ENCODE data around the gene SH2B2. TPM values are rescaled to one million over a fixed set of nuclear protein-coding genes. Genes with fewer than 3 reads are reported as not detected.

Gene SH2B2
- total RNA-seq, 1 donor from 2014 or later = 1.3 TPM

DNA sequence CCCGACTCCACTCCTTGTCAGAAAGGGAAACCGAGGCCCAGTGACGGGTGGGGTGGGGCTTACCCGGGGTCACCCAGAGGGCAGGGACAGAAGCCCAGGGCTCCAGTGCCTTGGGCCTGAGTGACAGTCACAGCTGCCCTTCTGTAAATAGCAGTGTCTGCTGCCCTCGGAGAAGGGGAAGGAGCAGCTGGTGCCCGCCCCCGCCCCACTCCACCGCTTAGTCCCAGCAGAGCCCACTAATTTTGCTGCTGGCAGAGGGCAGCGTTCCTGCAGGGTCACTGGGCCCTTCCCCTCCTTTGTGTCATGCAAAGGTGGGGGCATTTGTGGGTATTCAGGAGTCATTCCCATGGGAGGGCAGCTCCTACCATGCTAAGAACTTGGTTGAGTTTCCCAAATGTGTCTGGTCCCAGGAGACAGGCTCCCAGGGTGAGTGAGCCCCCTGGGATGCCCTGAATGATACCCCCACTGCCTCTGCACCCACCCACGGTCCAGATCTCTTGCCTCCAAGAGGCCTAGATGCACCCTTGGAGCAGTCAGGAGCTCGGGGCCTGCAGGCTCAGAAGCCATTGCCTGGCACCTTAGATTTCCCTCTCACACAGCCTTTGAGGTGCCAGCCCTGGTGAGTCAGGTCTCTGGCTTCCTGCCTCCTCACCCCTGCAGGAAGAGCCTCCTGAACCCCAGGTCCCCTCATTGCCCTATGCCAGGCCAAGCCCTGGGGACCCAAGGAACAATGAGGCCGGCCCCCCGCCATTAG lies 17.2 kb downstream of the SH2B2 start:
- intact Hi-C loops (cut with micrococcal nuclease) = no loop called here

DNA sequence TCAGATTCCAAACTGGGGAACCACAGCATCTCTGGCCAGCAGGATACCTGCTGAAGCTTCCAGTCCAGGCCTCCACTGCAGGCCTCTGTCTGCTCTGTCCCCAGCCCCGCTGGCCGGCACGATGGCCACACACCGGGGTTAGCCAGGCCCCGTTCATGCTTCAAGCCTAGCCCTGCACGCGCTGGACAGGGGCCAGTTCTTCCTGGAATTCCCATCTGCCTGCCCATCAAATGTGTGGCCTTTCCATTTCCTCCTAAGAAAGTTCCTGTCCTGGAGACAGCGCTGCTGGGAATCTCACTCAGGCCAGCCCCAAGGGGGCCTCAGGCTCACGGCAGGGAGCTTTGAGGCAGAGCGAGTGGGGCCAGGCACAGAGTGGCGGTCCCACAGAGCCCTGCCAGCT lies 18.0 kb downstream of the SH2B2 start:
- intact Hi-C loops (cut with micrococcal nuclease) = no loop called here

DNA sequence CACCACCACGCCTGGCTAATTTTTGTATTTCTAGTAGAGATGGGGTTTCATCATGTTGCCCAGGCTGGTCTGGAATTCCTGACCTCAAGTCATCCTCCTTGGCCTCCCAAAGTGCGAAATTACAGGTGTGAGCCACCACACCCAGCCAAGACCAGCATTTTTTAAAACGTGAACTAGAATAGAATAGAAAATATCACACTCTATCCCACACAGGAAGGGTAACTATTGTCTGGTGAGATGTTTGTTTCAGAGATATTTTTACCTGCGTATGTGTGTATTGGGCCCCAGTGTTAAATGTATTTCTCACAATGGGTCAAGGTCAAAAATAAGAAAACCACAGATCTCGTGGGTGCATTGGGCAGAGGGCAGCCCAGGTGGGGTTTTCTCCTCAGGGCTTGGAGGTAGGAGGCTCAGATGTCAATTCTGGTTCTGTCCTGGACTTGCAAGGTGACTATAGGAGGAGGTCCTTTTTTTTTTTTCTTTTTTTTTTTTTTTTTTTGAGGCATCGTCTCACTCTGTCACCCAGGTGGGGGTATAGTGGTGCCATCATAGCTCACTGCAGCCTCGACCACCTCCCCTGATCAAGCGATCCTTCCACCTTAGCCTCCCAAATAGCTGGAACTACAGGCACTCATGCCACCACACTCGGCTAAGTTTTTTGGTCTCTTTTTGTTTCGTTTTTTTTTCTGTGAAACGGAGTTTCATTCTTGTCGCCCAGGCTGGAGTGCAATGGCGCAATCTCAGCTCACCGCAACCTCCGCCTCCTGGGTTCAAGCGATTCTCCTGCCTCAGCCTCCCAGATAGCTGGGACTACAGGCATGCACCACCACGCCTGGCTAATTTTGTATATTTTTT lies 19.0 kb downstream of the SH2B2 start:
- intact Hi-C loops (cut with micrococcal nuclease) = loop anchor here (2.0 kb wide), 1 partner anchor 19 kb away; the partner anchor contains the start of gene SH2B2

DNA sequence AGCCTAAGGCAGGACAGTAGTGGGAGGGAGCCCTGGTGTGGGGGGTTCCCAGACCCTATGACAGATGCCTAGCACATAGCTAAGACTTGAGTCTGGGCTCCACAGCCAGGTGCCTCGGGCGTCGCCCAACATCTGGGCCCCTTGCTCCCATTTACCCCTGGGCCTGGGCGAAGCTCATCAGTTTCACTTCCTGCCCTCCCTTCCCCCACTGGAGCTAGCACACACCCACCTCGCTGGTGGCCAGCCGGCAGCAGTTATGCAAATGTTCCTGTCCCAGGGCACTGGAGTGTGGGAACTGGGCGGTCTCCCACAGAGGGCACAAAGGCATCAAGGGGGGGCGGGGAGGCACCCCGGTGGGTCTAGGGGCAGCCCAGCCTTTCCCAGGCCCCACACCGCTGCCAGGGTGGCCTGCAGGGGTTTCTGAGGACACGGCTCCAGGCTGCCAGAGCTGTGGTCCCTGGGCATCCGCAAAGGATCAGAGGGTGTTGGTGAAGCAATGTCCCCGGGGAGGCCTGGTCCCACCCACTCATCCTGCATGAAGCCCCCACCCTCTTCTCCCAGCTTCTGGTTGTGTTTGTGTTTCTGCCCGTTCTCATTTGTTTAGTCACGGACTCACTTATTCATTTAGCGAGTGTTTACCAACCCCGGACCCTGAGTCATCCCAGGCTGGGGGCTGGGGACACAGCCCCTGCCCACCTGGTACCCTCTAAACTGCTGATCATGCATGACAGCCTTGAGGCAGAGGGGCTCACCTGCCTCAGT lies 20.4 kb downstream of the SH2B2 start:
- intact Hi-C loops (cut with micrococcal nuclease) = loop anchor here (2.0 kb wide), 1 partner anchor 20 kb away; the partner anchor contains the start of gene SH2B2

DNA sequence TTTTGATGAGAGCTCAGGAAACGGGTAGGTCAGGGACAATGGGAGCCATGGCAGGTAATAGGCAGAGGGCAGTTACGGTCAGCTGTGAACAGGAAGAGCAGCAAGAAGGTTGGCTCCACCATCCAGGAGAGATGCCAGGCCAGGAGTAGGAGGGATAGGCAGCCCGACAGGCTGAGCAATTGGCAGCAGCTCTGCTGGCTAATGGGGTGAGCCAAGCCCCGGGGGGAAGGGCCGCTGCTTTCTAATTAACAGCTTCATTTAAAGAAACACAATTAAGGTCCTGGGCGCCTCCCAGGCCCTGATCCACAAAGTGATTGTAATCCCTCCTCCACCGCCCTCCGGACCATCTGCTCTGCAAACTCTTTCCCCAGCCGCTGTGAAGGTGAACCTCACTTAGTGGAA lies 23.7 kb downstream of the SH2B2 start:
- intact Hi-C loops (cut with micrococcal nuclease) = no loop called here

DNA sequence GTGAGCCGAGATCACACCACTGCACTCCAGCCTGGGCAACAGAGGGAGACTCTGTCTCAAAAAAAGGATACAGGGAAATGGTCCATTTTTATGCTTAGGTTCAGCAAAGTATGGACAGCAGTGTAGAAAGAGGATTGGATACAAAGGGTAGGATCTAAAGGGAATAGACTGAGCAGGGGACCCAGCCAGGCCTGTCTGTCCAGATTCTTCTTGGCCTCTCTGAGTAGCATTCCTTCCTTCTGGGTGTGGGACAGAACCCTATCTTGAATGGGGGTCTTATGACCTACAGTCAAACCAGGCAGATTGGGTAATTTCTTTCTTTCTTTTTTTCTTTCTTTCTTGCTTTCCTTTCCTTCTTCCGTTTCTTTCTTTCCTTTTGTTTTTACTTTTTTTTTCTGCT lies 25.6 kb downstream of the SH2B2 start:
- intact Hi-C loops (cut with micrococcal nuclease) = no loop called here

DNA sequence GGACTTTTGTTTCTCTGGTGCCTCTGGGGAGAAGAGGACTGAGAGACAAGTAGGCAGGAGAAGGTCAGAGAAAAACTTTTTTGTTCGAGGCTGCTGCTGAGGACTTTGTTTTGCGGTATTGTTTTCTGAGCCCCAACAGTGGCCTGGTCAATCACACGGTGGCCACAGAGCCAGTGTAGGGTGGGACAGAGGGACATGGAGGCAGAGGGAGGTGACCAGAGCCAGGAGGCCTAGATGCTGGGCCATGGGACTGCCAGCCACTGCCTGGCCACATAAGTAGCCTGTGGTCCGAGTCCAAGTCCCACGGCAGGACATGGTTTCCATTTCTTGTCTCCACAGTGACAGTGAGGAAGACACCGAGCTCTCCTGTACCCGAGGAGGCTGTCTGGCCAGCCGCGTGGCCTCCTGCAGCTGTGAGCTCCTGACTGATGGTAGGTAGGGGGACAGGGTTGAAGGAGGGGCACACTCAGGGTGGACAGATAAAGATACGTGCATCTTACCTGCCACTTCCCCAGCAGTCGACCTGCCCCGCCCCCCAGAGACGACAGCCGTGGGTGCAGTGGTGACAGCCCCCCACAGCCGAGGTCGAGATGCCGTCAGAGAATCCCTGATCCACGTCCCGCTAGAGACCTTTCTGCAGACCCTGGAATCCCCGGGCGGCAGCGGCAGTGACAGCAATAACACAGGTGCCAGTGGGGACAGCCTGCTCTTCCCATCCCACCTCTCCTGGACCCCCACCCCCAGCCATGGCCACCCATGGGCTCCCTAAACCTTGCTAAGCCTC lies 27.5 kb downstream of the SH2B2 start:
- intact Hi-C loops (cut with micrococcal nuclease) = no loop called here

DNA sequence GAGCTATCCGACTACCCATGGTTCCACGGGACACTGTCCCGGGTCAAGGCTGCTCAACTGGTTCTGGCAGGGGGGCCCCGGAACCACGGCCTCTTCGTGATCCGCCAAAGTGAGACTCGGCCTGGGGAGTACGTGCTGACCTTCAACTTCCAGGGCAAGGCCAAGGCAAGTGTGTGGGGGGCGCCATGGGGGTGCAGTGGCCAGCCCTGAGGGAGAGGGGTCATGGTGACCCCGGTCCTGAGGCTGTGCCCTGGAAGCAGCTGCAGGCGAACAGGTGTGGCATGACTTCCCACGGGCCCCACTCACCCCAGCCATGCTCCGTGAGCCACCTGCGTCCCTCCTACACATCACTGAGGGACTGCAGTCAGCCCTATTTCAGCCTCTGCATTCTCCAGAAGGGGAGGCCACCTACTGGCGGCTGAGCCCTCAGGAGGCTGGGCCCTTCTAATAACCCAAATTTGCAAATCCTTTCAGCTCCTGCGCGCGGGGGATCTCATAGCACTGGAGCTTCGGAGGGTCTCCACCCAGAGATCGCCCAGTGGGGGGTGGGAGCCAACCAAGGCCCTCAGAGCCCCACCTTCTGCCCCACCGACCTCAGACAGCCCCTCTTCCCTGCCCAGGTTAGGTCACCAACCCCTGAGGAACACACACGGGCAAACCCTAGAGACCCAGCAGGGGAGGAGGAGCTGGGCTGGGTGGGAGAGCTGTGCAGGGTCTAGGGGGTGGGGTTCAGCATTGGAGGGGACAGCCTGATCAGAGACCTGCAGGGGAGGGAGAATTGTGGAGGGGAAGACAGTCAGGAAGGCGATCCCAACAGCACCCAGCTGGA lies 30.8 kb downstream of the SH2B2 start:
- intact Hi-C loops (cut with micrococcal nuclease) = no loop called here

DNA sequence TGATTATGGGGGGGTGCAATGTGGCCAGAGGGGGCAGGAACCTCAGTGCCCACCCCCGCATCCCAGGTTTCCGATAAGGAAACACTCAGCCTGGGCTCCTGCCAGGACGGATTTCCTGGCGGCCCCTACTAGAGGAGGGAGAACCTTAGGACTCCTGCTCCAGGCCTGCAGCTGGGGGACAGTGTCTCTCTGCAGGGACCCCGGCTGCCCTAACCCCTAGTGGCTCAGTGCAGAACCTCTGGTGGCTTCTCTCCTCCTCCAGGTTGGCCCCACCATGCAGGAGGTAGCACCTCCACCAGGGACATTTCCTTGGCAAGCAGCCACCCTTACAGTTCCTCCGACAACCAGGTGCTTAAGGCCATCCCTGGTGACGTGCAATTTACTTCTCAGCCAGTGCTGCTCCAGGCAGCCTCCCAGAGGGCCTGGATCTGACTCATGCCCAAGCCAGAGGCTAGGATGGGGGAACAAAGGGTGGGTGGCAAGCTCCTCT lies 31.9 kb downstream of the SH2B2 start:
- intact Hi-C loops (cut with micrococcal nuclease) = no loop called here

DNA sequence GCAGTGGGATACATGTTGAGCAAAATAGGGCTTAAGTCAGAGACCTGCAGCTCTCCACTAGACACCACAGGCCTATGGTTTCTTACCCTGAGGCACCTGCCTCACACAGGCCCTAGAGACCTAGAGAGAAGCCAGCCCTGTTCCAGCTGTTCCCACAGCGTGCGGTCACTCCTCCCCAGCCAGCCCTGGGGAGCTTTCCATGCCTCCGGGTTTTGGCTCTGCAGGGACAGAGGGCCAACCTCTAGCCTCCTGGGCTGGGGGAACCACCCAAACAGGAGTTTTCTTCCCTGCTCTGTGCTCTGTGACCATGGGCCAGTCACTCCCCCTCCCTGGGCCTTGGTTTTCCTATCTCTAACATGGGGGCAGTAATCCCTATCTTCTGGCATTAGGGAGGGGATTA lies 33.0 kb downstream of the SH2B2 start:
- intact Hi-C loops (cut with micrococcal nuclease) = no loop called here

DNA sequence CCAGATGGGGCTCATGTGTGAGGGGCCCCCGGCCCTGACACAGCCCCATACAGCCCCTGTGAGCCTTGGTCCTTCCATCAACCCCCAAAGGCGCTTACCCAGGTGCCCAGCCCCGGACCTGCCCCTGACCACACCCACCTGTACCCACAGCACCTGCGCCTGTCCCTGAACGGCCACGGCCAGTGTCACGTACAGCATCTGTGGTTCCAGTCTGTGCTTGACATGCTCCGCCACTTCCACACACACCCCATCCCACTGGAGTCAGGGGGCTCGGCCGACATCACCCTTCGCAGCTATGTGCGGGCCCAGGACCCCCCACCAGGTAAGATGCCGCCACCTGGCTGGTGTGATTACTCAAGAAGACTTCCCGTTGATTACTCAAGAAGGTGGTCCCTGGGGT lies 33.5 kb downstream of the SH2B2 start:
- intact Hi-C loops (cut with micrococcal nuclease) = no loop called here

DNA sequence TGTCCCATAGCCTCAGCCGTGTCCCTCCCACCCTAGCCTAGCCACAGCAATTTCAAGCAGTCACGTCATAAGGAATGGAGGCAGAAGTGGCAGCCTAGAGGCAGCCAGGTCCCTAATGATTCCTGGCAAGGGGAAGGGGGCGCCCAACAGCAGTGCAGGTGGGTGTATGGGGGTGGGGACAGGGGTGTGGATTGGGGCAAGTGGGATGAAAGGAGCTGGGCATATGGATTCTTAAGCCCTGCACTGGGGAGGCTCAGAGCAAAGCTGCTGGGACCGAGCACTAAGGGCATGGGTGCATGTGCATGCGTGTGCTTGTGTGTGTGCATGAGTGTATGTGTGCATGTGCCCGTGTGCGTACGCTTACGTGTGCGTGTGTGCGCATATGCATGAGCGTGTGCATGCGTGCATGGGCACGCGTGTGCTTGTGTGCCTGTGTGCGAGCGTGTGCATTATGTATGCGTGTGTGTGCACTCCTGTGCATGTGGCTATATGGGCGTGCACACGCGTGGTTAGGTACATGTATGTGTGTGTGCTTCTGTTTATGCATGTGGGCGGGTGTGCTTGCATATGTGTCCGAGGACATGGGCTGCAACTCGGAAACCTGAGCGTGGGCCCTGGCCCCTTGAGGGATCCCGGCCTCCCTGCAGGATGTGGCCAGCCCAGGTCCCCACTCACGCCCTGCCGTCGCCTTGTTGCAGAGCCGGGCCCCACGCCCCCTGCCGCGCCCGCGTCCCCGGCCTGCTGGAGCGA lies 34.1 kb downstream of the SH2B2 start:
- intact Hi-C loops (cut with micrococcal nuclease) = no loop called here

DNA sequence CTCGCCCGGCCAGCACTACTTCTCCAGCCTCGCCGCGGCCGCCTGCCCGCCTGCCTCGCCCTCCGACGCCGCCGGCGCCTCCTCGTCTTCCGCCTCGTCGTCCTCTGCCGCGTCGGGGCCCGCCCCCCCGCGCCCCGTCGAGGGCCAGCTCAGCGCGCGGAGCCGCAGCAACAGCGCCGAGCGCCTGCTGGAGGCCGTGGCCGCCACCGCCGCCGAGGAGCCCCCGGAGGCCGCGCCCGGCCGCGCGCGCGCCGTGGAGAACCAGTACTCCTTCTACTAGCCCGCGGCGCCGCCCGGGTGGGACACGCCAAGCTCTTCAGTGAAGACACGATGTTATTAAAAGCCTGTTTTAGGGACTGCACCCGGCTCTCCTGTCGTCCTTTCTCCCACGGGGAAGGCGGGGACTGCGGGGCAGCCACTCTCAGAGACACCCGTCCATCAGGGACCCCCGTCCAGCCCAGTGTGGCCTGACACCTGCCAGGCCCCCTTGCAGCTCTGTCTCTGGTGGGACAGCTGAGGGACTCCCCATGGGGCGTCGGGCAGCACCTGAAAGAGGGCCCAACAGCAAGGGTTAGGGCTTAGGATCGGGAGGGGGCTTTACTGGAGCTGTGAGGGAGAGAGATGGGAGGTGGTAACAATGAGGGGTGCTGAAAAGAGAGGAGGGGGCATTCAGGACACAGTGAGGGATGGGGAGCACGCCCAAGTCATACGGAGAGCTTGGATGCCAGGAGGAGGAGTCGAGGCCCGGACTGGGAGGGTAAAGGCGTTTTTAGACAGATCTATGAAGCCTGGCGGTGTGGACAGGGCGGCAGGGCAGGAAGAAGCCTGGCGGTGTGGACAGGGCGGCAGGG lies 34.9 kb downstream of the SH2B2 start:
- intact Hi-C loops (cut with micrococcal nuclease) = no loop called here

DNA sequence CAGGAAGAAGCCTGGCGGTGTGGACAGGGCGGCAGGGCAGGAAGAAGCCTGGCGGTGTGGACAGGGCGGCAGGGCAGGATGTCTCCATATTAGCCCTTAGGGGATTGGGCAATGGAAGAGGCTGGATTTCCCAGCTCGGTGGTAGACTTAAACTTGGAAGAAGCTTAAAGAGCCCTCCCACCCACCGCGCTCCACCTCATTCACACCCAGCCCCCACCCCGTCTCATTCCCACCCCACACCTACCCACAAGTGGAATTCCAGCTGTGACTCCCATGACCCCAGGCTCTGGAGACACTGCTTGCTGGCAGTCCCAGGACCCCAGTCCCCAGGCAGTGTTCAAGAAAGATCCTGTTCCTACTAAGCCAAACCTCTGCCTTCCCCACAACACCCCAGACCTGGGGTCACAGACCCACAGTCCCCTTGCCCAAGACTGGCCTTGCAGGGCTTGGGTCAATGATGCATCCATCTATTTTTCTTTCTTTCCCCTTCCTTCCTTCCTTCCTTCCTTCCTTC lies 35.6 kb downstream of the SH2B2 start:
- intact Hi-C loops (cut with micrococcal nuclease) = no loop called here

DNA sequence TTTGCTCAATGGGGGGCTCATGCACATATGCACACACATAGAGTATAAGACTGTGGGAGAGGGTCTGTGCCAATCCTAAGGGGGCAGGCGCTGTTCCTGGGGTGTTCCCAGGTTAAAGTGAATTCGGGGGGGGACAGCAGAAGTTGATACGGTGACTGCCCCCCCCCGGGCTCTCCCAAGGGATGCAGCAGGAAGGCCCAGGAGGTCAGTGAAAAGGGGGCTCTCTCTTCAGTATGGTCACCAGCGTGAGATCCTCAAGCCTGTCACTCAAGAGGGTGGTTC lies 37.2 kb downstream of the SH2B2 start:
- intact Hi-C loops (cut with micrococcal nuclease) = no loop called here

DNA sequence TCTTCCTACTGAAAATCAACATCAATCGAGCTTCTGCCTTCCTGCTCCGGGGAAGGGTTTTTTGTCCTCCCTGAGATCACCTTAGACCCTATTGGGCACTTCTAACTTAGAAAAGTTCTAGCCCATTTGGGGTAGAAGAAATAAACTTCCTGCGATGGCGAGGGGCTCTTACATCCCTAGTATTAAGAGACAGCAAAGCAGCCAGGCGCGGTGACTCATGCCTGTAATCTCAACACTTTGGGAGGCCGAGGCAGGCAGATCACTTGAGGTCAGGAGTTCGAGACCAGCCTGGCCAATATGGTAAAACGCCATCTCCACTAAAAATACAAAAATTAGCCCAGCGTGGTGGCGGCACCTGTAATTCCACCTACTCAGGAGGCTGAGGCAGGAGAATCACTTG lies 38.4 kb downstream of the SH2B2 start:
- intact Hi-C loops (cut with micrococcal nuclease) = loop anchor here (5.0 kb wide), 1 partner anchor 67 kb away; no protein-coding TSS in a partner anchor

DNA sequence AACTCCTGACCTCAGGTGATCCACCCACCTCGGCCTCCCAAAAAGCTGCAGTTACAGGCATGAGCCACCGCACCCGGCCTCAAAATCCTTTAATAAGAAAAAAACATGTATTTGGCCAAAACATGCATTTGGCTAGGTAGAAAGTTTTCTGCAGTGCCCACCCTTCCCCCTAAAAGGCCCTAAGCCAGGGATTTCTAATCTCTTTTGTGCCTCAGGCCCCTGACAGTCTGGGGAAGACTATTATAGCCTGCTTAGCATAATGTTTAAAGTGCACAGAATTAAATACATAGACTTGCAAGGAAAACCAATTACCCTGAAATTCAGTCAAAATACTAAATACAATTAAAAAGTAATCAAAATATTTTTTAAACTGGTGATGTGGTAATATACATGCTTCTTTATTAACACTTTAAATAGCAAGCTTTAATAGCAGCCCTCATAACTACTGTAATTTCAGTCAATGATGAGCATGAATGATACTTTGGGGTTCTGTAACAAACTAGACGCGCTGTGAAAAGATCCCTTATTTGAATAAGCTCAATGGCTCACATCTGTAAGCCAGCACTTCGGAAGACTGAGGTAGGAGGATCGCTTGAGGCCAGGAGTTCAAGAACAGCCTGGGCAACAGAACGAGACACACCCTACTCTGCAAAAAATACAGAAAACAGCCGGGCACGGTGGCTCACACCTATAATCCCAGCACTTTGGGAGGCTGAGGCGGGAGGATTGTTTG lies 39.7 kb downstream of the SH2B2 start:
- intact Hi-C loops (cut with micrococcal nuclease) = loop anchor here (5.0 kb wide), 1 partner anchor 66 kb away; no protein-coding TSS in a partner anchor
